ENCODE measurements around the gene BTD.

DNA sequence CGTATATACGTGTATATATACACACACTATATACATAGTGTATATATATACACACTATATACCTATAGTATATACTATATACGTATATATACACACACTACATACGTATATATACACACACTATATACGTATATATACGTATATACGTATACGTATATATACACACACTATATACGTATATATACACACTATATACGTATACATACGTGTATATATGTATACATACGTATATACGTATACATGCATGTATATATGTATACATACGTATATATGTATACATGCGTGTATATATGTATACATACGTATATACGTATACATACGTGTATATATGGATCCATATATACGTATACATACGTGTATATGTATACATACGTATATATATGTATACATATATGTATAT lies 9.6 kb upstream of the BTD start:
- TF ChIP-seq RAD21 (IDR thresholded peaks at IDR 0.05; ENCODE audit: low read depth) (no peak), EP300 (IDR thresholded peaks at IDR 0.05; ENCODE audit: borderline replicate concordance) (no peak), NFIC (IDR thresholded peaks at IDR 0.05) (no peak), CREB1 (IDR thresholded peaks at IDR 0.05; ENCODE audit: low read depth) (no peak)
- TF ChIP-seq, protein P1, sequence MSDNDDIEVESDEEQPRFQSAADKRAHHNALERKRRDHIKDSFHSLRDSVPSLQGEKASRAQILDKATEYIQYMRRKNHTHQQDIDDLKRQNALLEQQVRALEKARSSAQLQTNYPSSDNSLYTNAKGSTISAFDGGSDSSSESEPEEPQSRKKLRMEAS (IDR thresholded peaks at IDR 0.05): no peak

All from Ishikawa (cell line).